NCI-H345 (cell line): ENCODE data around the gene BPTF.
A peak's percentile ranks its signal among the peaks of the same experiment; 100 is the strongest.
"Not testable (repeated sequence)": the region's sequence is repeated elsewhere in the genome, so short reads cannot be mapped to it uniquely, and the experiment has no call there.

ENCODE experiments used
- DNase-seq: peaks from one replicate; lab custom pipeline; 2025; lab: John Stamatoyannopoulos, UW

Gene BPTF

DNA sequence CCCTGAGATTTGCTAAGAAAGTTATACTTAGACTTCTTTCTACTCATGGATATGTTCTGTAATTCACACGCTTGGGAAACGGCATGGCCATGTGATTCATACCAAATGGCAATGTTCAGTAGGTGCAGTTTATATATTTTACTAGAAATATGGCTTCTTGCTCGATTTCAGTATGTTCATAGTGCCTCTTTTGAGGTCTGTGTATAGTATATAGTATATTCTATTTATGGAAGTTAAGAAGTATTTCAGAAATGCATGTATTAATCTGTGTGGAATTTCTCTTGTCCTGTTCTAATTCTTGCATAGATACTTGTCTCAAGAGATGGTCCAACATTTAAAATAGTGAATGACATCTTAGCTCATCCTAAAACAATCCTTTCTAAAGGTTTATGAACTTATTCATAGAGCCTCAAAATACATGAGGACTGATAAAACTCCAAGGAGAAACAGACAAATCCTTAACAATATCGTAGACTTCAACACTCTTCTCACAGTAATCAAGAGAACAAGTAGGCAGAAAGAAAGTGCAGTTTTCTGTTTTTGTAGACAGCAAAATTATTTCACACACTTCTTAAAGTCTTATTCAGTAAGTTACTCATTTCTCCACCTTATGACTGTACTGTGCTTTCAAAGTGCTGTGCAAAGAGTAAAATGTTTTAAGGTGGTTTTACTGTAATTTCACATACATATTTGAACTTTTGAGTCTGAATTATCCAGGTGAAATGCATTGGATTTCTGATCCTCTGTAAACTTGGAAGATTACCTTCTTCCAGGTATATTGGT lies 11.1 kb downstream of the BPTF start:
- no peak for DNase-seq

DNA sequence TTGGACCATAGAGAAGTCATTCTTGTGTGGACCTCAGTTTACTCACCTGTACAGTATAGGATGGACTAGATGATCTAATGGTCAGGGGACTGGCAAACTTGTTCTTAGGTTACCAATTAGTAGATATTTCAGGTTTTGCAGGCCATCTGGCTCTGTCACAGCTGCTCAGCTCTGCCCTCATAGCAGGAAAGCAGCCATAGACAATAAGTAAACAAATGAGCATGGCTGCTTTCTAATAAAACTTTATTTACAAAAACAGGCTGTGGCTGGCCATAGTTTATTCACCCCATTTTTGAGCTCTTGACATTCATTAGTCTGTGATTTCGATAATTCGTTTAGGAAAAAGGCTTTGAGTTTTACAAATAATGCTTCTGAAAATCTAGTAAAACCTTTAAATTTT lies 12.7 kb downstream of the BPTF start:
- no peak for DNase-seq

DNA sequence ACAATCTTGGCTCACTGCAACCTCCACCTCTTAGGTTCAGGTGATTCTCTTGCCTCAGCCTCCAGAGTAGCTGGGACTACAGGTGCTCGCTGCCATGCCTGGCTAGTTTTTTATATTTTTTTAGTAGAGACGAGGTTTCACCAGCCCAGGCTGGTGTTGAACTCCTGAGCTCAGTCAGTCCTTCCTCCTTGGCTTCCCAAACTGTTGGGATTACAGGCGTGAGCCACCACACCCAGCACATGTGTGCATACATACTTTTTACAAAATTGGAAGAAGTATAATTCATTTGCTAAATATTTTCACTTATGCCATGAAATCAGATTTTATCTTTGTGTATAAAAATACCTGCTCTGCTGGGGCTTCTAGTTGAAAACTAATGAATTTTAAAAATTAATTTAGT lies 13.2 kb downstream of the BPTF start:
- no peak for DNase-seq

DNA sequence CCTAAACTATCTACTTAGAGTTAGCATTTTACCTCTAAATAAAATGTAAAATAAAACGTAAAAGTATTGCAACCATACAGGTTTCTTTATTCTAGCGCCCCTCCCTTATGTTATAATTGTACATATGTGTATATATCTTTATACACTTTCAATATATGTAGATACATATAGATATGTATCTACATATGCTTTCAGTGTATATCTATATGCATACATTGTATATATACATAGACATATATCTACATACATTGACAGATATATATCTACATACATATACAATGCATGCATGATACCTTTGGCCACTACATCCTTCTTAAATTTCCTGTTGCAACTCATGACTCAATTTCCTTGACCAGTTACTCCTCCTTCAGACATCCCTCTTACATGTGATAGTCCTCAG lies 16.7 kb downstream of the BPTF start:
- no peak for DNase-seq

DNA sequence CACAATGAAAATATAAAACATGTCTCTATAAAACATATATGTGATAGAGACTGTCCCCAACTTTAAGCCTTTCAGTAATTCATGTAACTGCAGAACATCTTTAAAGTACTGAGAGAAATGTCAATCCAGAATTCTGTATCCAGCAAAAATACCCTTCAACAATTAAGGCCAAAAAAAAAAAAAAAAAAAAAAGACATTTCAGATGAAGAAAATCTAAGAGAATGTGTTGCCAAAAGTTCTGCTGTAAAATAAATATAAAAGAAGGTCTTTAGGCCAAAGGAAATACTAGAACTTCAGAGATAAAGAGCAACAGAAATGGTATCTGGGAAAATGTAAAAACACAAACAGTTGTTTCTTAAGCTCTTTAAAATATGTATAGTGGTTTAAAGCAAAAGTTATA lies 17.3 kb downstream of the BPTF start:
- no peak for DNase-seq

DNA sequence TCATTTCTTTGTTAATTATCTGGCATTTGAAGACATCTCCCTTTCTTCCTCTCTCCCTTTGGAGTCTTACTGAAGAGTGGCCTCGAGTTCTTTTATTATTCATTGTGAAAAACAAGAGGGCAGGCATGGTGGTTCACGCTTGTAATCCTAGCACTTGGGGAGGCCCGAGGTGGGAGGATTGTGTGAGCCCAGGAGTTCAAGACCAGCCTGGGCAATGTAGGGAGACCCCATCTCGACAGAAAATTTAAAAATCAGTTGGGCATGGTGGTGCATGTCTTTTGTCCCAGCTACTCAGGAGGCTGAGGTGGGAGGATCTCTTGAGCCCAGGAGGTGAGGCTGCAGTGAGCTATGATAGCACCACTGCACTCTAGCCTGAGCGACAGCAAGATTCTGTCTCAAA lies 20.1 kb downstream of the BPTF start:
- DNase-seq = no peak

DNA sequence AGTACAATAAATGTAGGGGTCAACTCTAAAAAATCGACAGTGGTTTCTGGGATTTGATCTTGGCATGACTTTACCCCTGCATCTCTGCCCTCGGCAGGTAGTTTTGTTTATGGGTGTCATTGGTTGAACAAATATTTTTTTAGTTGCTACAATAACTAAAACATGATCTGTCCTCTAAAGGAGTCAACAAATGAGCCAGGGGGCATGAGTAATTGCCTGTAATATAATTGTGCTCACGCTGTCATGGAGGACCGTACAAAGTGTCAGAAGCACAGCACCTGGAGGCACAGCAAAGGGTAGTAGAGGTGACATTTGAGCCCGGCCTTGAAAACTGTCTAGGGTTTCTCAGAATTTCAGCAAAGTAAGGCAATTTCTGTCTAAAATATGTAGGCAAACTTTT lies 22.9 kb downstream of the BPTF start:
- peak; percentile 13 for DNase-seq

DNA sequence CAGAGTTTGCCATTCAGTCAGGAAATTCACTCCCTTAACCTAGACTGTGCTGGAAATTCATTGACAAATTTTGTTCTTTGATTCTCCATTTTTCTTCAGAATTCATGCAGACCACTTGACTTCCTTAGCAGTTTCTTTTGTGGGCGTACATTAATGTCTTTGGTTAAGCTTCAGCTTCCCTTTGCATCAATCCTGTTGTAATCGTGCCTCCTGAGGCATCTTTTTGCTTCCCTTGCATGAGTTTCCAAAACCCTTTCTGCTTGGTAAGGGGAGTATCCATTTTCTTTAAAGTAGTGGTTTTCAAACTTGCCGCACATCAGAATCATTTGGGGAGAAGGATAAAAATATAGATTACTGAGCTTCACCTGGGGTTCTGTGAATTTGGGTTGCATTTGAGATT lies 23.5 kb downstream of the BPTF start:
- DNase-seq = not testable (repeated sequence)

DNA sequence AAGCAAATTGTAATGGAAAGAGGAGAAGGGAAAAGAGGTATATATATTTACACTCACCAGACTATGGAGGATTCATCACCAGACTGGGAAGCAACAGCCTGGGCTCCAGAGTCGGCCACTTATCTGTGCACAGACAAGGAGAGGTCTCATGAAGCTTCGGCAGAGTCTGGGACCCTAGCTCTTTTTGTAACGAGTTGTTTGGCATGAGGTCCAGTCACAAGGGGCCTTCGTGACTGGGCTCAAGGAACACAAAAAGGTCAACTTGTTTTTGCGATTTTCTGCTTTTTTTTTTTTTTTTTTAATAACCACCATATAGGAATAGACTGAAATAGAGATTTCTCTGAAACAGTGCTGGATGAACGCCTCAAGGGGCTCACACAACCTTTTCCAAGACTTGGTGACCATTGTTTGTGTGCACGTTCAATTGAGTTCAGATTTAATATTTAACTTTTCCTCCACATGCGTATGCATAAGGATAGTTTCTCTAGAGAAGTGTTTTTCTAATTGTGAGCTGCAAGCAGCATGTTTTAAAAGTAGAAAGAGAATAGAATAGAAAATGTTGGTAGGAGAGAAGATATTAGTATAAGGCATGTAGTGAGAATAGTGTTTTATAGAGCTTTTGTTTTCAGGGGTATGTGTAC lies 25.8 kb downstream of the BPTF start:
- DNase-seq = no peak

DNA sequence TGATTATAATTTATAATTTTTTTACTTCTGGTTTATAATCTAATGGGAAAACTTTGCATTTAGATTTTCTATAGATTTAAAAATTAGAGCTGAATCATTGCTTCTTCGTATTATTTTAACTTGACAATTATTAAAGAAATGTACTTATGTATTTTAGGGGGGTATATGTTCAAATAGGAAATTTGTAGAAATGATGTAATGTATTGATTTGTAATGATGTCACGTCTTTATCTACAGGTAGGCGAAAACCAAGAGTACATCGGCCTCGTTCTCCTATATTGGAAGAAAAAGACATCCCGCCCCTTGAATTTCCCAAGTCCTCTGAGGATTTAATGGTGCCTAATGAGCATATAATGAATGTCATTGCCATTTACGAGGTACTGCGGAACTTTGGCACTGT lies 28.4 kb downstream of the BPTF start:
- no peak for DNase-seq

DNA sequence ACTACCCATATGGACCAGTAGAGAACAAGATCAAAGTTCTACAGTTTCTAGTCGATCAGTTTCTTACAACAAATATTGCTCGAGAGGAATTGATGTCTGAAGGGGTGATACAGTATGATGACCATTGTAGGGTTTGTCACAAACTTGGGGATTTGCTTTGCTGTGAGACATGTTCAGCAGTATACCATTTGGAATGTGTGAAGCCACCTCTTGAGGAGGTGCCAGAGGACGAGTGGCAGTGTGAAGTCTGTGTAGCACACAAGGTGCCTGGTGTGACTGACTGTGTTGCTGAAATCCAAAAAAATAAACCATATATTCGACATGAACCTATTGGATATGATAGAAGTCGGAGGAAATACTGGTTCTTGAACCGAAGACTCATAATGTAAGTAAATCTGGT lies 29.1 kb downstream of the BPTF start:
- DNase-seq = no peak

DNA sequence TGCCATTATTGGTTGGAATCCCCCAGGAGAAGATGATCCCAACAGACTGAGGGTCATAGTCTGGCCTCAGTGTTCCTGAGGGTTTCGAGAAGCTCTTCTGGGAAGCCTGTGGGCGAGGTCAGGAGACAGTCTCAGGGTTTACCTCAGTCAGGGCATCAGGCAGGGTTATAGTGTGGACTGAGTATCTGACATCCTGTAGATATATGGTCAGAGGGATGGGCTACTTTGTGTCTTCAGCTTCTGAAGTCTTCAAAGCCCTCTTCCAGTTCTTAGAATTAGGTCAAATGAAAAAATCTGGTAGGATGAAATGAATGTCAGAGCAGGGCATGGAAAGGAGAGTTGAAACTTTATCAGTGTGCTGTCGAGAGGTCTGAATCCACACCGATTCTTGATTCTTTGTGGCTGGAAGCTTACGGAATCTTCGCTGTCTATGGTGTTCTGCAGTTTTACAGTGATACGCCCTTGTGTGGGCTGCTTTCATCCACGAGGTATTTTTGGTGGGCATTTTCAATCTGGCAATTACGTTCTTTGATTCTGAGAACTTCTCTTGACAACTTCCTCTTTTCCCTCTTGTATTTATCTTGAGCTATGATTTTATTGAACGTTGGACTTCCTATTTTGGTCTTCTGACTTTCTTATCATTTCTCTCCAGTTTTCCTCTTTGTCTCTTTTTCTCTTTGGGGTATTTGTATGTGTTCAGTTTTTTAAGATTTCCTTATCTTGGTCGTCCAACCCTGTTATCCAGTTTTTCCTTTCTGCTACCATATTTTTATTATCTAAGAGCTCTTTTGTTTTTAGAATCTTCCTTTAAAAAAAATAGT lies 30.4 kb downstream of the BPTF start:
- DNase-seq = no peak

DNA sequence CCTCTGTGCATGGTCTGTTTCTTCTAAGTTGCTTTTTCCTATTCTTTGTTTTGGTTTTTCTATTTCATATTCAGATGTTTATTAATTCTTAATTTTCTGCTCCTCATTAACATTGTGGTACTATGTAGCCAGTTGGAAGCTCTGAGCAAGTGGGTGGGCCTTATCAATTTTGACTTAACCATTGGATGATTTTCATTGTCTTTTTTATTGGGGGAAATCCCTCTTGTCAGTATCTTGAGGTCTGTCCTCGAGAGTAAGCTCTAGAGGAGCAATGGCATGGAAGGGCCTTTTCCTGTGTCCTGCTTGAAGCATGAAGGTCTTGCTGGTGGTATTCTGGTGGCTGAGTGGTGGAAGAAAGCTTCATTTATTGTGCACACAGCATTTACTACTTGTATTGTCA lies 31.1 kb downstream of the BPTF start:
- not testable (repeated sequence) for DNase-seq

DNA sequence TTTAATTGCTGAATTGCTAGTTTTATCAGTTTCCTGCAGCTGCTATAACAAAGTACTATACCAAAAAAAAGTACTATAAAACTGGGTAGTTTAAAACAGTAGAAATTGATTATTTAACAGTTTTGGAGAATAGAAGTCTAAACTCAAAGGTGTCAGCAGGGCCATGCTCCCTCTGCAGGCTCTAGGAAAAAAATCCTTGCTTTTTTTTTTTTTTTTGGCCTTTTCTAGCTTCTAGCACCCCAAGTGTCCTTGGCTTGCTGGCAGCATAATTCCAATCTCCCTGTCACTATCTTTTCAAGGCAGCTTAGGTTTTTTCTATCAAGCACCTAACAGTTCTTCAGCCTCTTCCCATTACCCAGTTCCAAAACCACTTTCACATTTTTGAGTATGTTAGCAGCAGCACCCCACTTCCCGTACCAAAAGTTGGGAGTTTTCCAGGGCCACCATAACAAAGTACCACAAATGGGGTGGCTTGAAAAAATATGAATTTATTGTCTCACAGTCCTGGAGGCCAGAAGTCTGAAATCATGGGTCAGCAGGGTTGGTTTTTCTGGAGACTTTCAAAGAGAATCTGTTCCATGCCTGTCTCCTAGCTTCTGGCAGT lies 37.4 kb downstream of the BPTF start:
- no peak for DNase-seq

DNA sequence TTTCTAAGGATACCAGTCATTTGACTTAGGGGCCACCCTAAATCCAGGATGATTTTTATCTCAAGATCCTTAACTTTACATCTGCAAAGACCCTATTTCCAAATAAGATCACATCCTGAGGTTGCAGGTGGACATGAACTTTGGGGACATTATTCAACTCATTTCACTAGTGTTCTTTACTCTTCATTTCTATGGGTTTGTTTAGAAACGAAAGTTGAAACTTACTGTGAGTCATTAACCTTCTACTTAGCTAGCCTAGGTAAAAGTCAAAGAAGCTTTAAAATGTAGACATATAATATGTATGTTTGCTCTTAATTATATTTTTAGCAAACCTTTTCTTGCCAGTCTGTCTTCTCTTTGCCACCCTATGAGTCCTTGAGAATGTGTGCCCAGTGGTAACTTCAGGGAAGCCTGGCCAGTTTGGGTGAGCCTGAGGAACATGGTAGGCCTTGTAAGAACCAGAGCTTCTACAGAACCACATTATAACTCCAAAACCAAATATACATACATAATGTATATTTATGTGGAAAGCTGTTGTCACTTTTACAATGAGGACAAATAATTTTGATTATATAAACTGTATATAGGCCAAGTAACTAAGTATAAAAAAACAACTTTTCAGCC lies 38.4 kb downstream of the BPTF start:
- DNase-seq = no peak

DNA sequence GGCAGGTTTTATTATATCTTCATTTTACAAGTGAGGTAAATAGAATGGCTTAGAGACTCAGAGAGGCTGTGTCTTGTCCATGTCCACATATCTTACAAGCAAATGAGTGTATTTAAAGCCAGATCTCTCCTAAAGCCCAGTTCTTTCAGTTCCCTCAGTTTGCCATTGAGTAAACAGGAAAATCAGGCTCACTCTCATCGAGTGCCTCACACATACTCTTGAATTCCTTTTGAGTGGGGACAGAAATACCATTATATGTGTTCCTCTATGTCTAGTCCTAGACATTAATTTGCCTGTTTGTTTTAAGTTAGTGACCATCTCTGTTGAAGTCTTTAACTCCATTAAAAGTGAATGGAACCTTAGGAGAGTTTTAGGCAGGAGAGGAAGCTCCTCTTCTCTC lies 40.1 kb downstream of the BPTF start:
- no peak for DNase-seq

DNA sequence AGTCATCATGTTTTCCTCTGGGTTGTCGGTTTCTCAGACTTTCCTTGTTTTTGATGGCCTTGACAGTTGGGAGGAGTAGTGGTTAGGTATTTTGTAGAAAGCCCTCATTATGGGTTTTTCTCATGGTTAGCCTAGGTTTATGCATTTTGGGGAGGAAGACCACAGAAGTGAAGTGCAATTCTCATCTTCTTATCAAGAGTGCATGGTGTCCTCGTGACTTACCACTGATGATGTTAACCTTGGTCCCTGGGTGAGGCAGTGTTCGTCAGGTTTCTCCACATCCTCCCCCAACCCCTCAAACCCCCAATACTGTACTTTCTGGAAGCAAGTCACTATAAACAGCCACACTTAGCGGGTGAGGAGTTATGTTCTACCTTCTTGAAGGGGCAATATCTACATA lies 42.3 kb downstream of the BPTF start:
- DNase-seq = no peak

DNA sequence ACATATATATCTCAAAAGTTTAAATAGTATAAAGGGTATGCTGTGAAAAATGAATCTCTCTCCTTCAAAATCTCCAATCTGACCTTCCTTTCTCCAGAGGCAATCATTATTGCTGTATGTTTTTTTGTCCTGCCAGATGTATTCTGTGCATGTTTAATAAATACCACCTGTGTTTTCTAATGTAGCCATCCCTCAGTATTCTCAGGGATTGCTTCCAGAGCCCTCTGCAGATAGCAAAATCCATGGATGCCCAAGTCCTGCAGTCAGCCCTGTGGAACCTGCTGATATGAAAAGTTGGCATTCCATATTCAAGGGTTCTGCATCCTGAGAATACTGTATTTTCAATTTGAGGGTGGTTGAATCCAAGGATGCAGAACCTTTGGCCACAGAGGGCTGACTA lies 42.9 kb downstream of the BPTF start:
- DNase-seq = no peak

DNA sequence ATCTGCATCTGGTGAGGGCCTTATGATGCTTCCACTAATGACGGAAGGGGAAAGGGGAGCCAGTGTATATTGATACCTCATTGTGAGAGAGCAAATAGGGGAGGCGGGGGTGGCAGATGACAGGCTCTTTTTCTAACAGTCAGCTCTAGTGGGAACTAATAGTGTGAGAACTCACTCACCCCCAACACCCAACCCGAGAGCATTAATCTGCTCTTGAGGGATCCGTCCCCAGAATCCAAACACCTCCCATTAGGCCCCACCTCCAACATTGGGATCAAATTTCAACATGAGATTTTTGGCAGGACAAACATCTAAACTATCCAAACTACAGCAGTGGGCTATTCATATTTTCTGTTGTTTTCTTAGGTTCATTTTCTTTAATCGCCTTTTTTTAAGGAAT lies 54.4 kb downstream of the BPTF start:
- no peak for DNase-seq

DNA sequence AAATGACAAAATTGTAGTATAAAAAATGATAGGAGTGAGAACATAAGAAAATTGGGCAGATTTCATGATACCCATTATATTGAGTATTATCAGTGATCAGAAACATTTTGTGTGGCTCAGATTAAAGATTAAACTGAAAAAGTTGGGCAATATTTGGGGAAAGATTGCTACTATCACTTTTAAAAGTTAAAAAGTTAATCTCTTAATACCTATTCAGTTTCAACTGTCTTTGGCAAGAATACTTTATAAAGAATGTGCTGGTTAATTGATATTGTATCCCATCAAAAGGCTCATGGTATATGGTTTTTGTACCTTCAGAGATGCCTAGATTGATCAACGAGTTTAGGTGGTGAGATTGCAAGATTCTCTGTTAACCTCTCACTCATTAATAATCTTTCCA lies 55.8 kb downstream of the BPTF start:
- DNase-seq = no peak

DNA sequence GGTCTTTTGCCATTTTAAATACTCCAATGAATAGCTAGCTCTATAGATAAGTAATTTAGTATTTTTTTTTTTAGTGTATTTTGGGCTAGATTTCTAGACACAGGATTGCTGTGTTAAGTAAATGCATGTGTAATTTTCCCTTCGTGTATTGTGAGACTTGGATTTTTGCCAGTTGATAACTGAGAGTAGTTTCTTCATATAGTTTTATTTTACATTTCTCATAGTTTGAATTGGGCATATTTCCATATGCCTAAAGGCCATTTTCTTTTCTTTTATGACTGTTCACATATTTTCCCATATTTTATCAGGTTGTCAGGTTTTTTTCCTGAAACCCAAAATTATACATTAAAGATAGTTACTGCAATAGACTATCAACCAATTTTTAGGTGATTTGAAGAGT lies 59.4 kb downstream of the BPTF start:
- no peak for DNase-seq

DNA sequence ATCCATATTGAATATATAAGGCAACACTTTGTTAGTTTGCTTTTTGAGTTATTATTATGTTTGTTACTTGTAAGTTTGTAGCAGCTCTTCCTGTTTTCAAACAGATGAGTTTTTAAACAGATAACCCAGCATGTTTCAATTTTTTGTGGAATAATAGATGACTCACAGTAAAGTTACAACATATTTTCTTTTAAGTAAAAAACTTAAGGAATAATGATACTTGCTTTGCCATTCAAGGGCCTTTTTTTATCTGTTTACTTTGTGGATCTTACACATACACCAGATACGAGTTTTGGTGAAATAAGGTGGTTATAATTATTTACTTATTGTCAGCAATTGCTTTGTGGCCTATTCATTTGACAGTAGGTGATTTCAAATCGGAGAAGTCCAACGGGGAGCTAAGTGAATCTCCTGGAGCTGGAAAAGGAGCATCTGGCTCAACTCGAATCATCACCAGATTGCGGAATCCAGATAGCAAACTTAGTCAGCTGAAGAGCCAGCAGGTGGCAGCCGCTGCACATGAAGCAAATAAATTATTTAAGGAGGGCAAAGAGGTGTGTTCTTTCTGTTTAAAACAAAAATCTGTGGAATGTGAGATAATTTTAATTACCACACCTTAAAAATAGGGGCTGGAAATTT lies 66.3 kb downstream of the BPTF start:
- DNase-seq = no peak
